NOMO-1 (cell line): Measurements from ENCODE around the gene DNAI1.
"Not testable (repeated sequence)": the region's sequence is repeated elsewhere in the genome, so short reads cannot be mapped to it uniquely, and the experiment has no call there.

Source experiments
- DNase-seq, 2 experiments: peaks; one replicate each; lab custom pipeline; 2025; ENCODE audit not compliant: unreplicated experiment in 2 of 2; lab: John Stamatoyannopoulos, UW

The DNAI1 gene

GRCh38 chr9:34532041-34532440 lies 73.4 kb downstream of the DNAI1 start:
- DNase-seq, result not testable (repeated sequence)

GRCh38 chr9:34536685-34537084 lies 78.1 kb downstream of the DNAI1 start:
- DNase-seq, result no peak

GRCh38 chr9:34540827-34541226 lies 82.2 kb downstream of the DNAI1 start:
- no peak for DNase-seq

GRCh38 chr9:34541540-34541939 lies 82.9 kb downstream of the DNAI1 start:
- DNase-seq, result no peak

GRCh38 chr9:34544035-34544434 lies 85.4 kb downstream of the DNAI1 start:
- no peak for DNase-seq

GRCh38 chr9:34545497-34545896 lies 86.9 kb downstream of the DNAI1 start:
- no peak for DNase-seq

GRCh38 chr9:34546102-34546833 lies 87.7 kb downstream of the DNAI1 start:
- DNase-seq, result no peak

- peak; percentile 8 to 46 for DNase-seq
Measured at GRCh38 chr9:34546834-34547827, 88.5 kb downstream of the DNAI1 start.

GRCh38 chr9:34547960-34548611 lies 89.5 kb downstream of the DNAI1 start:
- DNase-seq, result peak; percentile 22 to 47

- DNase-seq, result no peak
Measured at GRCh38 chr9:34549407-34549732, 90.8 kb downstream of the DNAI1 start.

GRCh38 chr9:34550016-34550680 lies 91.5 kb downstream of the DNAI1 start:
- no peak for DNase-seq

GRCh38 chr9:34550681-34551270 lies 92.2 kb downstream of the DNAI1 start:
- DNase-seq, result no peak

- no peak for DNase-seq
Measured at GRCh38 chr9:34551751-34552605, 93.4 kb downstream of the DNAI1 start.

GRCh38 chr9:34552606-34552981 lies 94.0 kb downstream of the DNAI1 start:
- DNase-seq, result no peak

- DNase-seq, result no peak
Measured at GRCh38 chr9:34552986-34553385, 94.4 kb downstream of the DNAI1 start.

- no peak for DNase-seq
Measured at GRCh38 chr9:34553511-34554021, 95.0 kb downstream of the DNAI1 start.

- no peak for DNase-seq
Measured at GRCh38 chr9:34554211-34555001, 95.8 kb downstream of the DNAI1 start.

GRCh38 chr9:34555002-34555348 lies 96.4 kb downstream of the DNAI1 start:
- DNase-seq, result no peak

- DNase-seq, result no peak
Measured at GRCh38 chr9:34555500-34555899, 96.9 kb downstream of the DNAI1 start.
